NB4 (cell line): ENCODE data around the gene CADPS2.

Experiments
- CTCF ChIP-seq: IDR thresholded peaks from one replicate; pipeline ENCODE4 v1.5.1; 2012; ENCODE audit warnings: low read depth, low read length
- MAX ChIP-seq: IDR thresholded peaks from 2 replicates; pipeline ENCODE4 v1.6.1; 2011; ENCODE audit warnings: low read depth, low read length
- POLR2A ChIP-seq: IDR thresholded peaks from 2 replicates; pipeline ENCODE4 v1.6.1; 2011; ENCODE audit warnings: mild to moderate bottlenecking; ENCODE audit not compliant: insufficient read length; ENCODE audit errors: extremely low read depth

GRCh38 chr7:122755696-122756095 is 130.6 kb downstream of the CADPS2 start:
- no peak for TF ChIP-seq CTCF
- no peak for TF ChIP-seq POLR2A
- TF ChIP-seq MAX, result no peak
